ENCODE measurements around the gene RANGAP1. TPM values are rescaled to one million over a fixed set of nuclear protein-coding genes. Genes with fewer than 3 reads are reported as not detected.

RANGAP1 gene
- polyA plus RNA-seq, 3 donors: 8.3 to 30.2 (median 8.5) TPM

DNA sequence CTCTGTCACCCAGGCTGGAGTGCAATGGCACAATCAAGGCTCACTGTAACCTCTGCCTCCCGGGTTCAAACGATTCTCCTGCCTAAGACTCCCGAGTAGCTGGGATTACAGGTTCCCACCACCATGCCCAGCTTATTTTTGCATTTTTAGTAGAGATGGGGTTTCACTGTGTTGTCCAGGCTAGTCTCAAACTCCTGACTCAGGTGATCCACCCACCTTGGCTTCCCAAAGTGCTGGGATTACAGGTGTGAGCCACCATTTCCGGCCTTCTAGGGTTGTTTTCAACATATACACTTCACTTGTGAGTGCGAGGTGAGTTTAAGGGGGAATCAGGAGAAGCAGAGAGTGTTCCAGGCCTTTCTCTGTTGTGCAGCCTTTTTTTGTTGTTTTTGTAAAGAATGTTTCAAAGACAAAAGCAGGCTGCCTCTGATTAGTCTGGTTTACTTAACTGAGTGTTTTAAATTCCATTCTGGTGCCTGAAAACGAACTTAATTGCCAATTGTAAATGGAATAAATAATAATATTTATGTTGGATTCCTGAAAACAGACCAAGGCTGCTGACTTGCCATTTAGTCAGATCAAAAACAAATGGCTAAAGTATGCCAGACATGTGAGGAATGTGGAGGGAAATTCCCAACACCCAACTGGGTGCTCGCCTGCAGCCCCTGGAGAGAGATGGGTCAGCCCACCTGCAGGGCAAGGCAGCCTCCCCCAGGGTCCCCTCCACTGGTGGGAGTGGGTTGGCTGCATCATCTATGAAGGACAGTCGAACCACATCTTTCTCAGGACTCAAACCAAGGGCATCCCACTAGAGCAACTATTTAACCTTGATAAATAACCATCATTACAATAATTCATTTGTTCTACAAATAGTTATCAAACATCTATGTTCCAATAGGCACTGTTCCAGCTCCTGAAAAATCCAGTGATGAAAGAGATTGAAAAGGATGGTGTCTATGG is 4.6 kb upstream of the RANGAP1 start:
- Histone ChIP-seq H2AFZ (ENCODE audit: insufficient read depth, low read depth, low read length, poor library complexity, severe bottlenecking) (no peak overlapping the region), H3K4me3 (replicated peaks in 1 of 3; ENCODE audit: low read depth in 2 of 3, low read length in 3 of 3) (no peak overlapping the region), H4K20me1 (ENCODE audit: insufficient read depth, low read length) (no peaks in the 10 kb centered on the region), H3K36me3 (replicated peaks in 1 of 2; ENCODE audit: control insufficient read depth in 1 of 2, insufficient read depth in 2 of 2, low read length in 2 of 2) (no peaks in the 10 kb centered on the region), H3K27ac (ENCODE audit: low read depth in 1 of 2, low read length in 2 of 2) (no peak overlapping the region), H3K4me1 (ENCODE audit: control insufficient read depth in 1 of 2, insufficient read depth in 2 of 2, low read length in 2 of 2) (peaks cover 17 to 22% of the 10 kb centered on the region in 2 donors), H3K9me3 (replicated peaks in 1 of 2; ENCODE audit: control insufficient read depth in 1 of 2, insufficient read depth in 1 of 2, low read length in 2 of 2) (no peaks in the 10 kb centered on the region), H3K9ac (ENCODE audit: insufficient read depth, low read length, poor library complexity, severe bottlenecking) (no peak overlapping the region), H3K79me2 (ENCODE audit: insufficient read depth, low read length) (peaks cover 4% of the 10 kb centered on the region), H3K27me3 (ENCODE audit: control insufficient read depth in 2 of 2, insufficient read depth in 2 of 2, low read length in 2 of 2) (no peaks in the 10 kb centered on the region), H3K4me2 (replicated peaks; ENCODE audit: extremely low read depth, low read length, poor library complexity, severe bottlenecking) (no peak overlapping the region)
- H3K36me3 Mint-ChIP-seq: no peaks in the 10 kb centered on the region
- no peak for DNase-seq
- H3K4me3 Mint-ChIP-seq: no peak overlapping the region
- TF ChIP-seq, protein P1, sequence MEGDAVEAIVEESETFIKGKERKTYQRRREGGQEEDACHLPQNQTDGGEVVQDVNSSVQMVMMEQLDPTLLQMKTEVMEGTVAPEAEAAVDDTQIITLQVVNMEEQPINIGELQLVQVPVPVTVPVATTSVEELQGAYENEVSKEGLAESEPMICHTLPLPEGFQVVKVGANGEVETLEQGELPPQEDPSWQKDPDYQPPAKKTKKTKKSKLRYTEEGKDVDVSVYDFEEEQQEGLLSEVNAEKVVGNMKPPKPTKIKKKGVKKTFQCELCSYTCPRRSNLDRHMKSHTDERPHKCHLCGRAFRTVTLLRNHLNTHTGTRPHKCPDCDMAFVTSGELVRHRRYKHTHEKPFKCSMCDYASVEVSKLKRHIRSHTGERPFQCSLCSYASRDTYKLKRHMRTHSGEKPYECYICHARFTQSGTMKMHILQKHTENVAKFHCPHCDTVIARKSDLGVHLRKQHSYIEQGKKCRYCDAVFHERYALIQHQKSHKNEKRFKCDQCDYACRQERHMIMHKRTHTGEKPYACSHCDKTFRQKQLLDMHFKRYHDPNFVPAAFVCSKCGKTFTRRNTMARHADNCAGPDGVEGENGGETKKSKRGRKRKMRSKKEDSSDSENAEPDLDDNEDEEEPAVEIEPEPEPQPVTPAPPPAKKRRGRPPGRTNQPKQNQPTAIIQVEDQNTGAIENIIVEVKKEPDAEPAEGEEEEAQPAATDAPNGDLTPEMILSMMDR (IDR thresholded peaks at IDR 0.05): no peak
- intact Hi-C loops (cut with micrococcal nuclease): no loop called here
- WGBS (ENCODE audit: insufficient coverage): 100% methylated on average over 2 of the region's 8 CpGs
- H3K27ac Mint-ChIP-seq: peak overlapping the region in 1 of 7 donors; percentile 65
- H3K9me3 Mint-ChIP-seq: no peaks in the 10 kb centered on the region
- H3K4me1 Mint-ChIP-seq: peaks cover 27% of the 10 kb centered on the region
- peaks cover 0 to 4% (median 0%) of the 10 kb centered on the region in 3 donors for H3K27me3 Mint-ChIP-seq (ENCODE audit: low read depth in 3 of 3)

GRCh38 chr22:41289671-41290070 is 3.7 kb upstream of the RANGAP1 start:
- Histone ChIP-seq H3K4me3 (replicated peaks in 1 of 3; ENCODE audit: low read depth in 2 of 3, low read length in 3 of 3) (no peak overlapping the region), H3K36me3 (replicated peaks in 1 of 2; ENCODE audit: control insufficient read depth in 1 of 2, insufficient read depth in 2 of 2, low read length in 2 of 2) (no peaks in the 10 kb centered on the region), H3K79me2 (ENCODE audit: insufficient read depth, low read length) (peaks cover 13% of the 10 kb centered on the region), H3K9ac (ENCODE audit: insufficient read depth, low read length, poor library complexity, severe bottlenecking) (no peak overlapping the region), H3K9me3 (replicated peaks in 1 of 2; ENCODE audit: control insufficient read depth in 1 of 2, insufficient read depth in 1 of 2, low read length in 2 of 2) (no peaks in the 10 kb centered on the region), H3K27ac (ENCODE audit: low read depth in 1 of 2, low read length in 2 of 2) (peak overlapping the region in 1 of 2 donors; percentile 59), H2AFZ (ENCODE audit: insufficient read depth, low read depth, low read length, poor library complexity, severe bottlenecking) (no peak overlapping the region), H3K4me2 (replicated peaks; ENCODE audit: extremely low read depth, low read length, poor library complexity, severe bottlenecking) (no peak overlapping the region), H3K4me1 (ENCODE audit: control insufficient read depth in 1 of 2, insufficient read depth in 2 of 2, low read length in 2 of 2) (peaks cover 25 to 30% of the 10 kb centered on the region in 2 donors), H4K20me1 (ENCODE audit: insufficient read depth, low read length) (no peaks in the 10 kb centered on the region), H3K27me3 (ENCODE audit: control insufficient read depth in 2 of 2, insufficient read depth in 2 of 2, low read length in 2 of 2) (no peaks in the 10 kb centered on the region)
- peaks cover 34% of the 10 kb centered on the region for H3K4me1 Mint-ChIP-seq
- no peaks in the 10 kb centered on the region for H3K9me3 Mint-ChIP-seq
- TF ChIP-seq, protein P1 (IDR thresholded peaks at IDR 0.05): no peak
- no CpG with 5 or more reads among the region's 1 CpG for WGBS (ENCODE audit: insufficient coverage)
- H3K27me3 Mint-ChIP-seq (ENCODE audit: low read depth in 3 of 3): peaks cover 0 to 4% (median 0%) of the 10 kb centered on the region in 3 donors
- H3K36me3 Mint-ChIP-seq: peaks cover 0 to 2% of the 10 kb centered on the region in 2 donors
- peak; percentile 16 to 44 (median 25) for DNase-seq
- intact Hi-C loops (cut with micrococcal nuclease): loop anchor here in 1 of 2 donors (5.0 to 10.0 kb wide), 5 partner anchors 85 to 1245 kb away; partner anchors contain the start of genes L3MBTL2, ST13, TEF and TOB2
- peak overlapping the region in 4 of 7 donors; percentile 11 to 74 (median 62) for H3K27ac Mint-ChIP-seq
- H3K4me3 Mint-ChIP-seq: no peak overlapping the region

All from CD14-positive monocyte (primary cell).